ENCODE results near the gene PDCD6IP.

The PDCD6IP gene

GRCh38 chr3:33895658-33896057 is 97.2 kb downstream of the PDCD6IP start:
- DNase-seq = no peak

GRCh38 chr3:33897306-33897705 is 98.9 kb downstream of the PDCD6IP start:
- no peak for DNase-seq

GRCh38 chr3:33898901-33899300 is 100.5 kb downstream of the PDCD6IP start:
- no peak for DNase-seq

GRCh38 chr3:33900440-33900808 is 102.0 kb downstream of the PDCD6IP start:
- no peak for DNase-seq

GRCh38 chr3:33900809-33901505 is 102.5 kb downstream of the PDCD6IP start:
- DNase-seq = no peak

- no peak for DNase-seq
Measured at GRCh38 chr3:33901862-33902563, 103.6 kb downstream of the PDCD6IP start.

GRCh38 chr3:33904730-33905129 is 106.3 kb downstream of the PDCD6IP start:
- no peak for DNase-seq

- no peak for DNase-seq
Measured at GRCh38 chr3:33908250-33908851, 109.9 kb downstream of the PDCD6IP start.

GRCh38 chr3:33909547-33909946 is 111.1 kb downstream of the PDCD6IP start:
- DNase-seq = no peak

- no peak for DNase-seq
Measured at GRCh38 chr3:33910031-33910430, 111.6 kb downstream of the PDCD6IP start.

GRCh38 chr3:33911525-33912322 is 113.3 kb downstream of the PDCD6IP start:
- no peak for DNase-seq

GRCh38 chr3:33914212-33914611 is 115.8 kb downstream of the PDCD6IP start:
- no peak for DNase-seq

GRCh38 chr3:33914731-33915379 is 116.4 kb downstream of the PDCD6IP start:
- DNase-seq = no peak

- DNase-seq = no peak
Measured at GRCh38 chr3:33915796-33916546, 117.5 kb downstream of the PDCD6IP start.

GRCh38 chr3:33918126-33918756 is 119.8 kb downstream of the PDCD6IP start:
- no peak for DNase-seq
